Medulla oblongata (tissue), 1 donor: ENCODE measurements around the gene KCNB1.
A peak's percentile ranks its signal among the peaks of the same experiment; 100 is the strongest.
"Not testable (repeated sequence)": the region's sequence is repeated elsewhere in the genome, so short reads cannot be mapped to it uniquely, and the experiment has no call there.

Experiments
- DNase-seq: peaks from one replicate; pipeline ENCODE4 v3.0.0-alpha.2; 2015; ENCODE audit errors: extremely low spot score

The KCNB1 gene

GRCh38 chr20:49323622-49324238 is 158.7 kb downstream of the KCNB1 start:
- DNase-seq: peak; percentile 60

GRCh38 chr20:49320460-49320859 is 162.0 kb downstream of the KCNB1 start:
- DNase-seq: no peak

GRCh38 chr20:49319208-49319809 is 163.2 kb downstream of the KCNB1 start:
- no peak for DNase-seq

- DNase-seq: no peak
Observed at GRCh38 chr20:49318430-49319207, 163.8 kb downstream of the KCNB1 start.

GRCh38 chr20:49318091-49318429 is 164.4 kb downstream of the KCNB1 start:
- no peak for DNase-seq

GRCh38 chr20:49316704-49317103 is 165.8 kb downstream of the KCNB1 start:
- no peak for DNase-seq

- DNase-seq: no peak
Observed at GRCh38 chr20:49315580-49315979, 166.9 kb downstream of the KCNB1 start.

- not testable (repeated sequence) for DNase-seq
Observed at GRCh38 chr20:49314052-49314451, 168.4 kb downstream of the KCNB1 start.
